ENCODE results near the gene CC2D2A.

DNA sequence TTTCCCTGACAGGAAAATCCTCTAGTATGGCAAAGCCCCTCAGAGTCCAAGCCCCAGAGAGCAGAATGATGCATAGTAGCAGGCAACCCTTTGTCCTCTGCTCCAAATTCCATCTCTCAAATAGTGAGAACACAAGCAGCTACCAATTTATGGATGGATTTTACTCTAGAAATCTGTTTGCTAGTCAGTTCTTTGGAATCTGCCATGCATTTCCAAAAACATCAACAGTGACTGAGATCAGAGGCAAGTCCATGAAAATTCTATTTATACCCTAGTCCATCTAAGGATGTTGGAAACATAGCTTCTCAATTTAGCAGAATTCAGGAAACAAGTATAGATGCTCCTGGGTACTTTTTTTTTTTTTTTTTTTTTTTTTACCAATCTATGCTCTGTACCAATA is 10.0 kb upstream of the CC2D2A start:
- TF ChIP-seq ZNF133 (CRISPR knock-in tag; IDR thresholded peaks at IDR 0.05) (no peak), TBL1XR1 (IDR thresholded peaks at IDR 0.05; ENCODE audit: low read length in 2 of 2) (no peak), ZNF23 (CRISPR knock-in tag; IDR thresholded peaks at IDR 0.05) (no peak)

Data from K562 (cell line).